HG02885 (cell line): ENCODE results near the gene MYO9B.
"Not testable (repeated sequence)": the region's sequence is repeated elsewhere in the genome, so short reads cannot be mapped to it uniquely, and the experiment has no call there.

Experiments
- ATAC-seq: cut with Tn5 transposase; IDR thresholded peaks from one replicate; pipeline ENCODE4 v1.9.1; 2021; ENCODE audit warnings: mild to moderate bottlenecking; ENCODE audit not compliant: unreplicated experiment, poor library complexity

The MYO9B gene

DNA sequence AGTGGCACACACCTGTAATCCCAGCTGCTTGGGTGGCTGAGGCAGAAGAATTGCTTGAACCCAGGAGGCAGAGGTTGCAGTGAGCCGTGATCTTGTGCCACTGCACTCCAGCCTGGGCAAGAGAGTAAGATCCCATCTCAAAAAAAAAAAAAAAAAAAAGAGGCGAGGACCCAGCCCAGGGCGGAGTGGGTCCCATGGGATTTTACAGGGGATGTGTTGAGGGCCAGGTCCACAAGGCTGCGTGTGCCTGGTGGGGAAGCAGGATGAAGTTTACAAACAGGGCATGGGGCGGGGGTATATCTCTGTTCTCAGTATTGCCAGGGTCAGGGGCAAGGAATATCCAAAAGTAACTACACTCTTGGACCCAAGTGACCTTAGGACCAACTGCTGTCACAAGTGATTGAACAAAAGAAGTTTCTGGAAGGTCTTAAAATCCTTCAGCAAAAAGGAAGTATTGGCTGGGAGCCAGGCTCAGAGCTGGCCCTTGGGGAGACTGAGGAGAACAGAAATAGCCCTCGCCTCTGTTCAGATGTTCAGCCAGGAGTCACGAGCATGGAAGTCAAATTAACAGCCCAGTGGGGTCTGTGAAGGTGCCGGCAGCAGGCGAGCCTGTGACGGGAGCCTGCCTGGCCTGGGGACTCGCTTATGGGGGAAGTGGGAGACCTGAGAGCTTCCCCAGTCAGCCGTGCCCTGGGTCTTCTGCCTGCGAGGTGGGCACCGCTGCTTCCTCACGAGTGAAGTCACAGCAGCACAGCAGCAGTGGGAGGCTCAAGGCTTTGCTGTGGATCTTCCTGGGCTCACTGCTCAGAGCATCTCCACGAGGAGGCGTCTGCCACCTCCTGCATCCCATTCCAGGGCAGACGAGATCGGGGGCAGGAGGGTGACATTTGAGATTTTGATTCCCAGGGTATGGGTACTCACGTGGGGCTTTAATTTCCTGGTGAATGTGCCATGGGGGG, 6.4 kb downstream of the MYO9B start:
- ATAC-seq = no peak

DNA sequence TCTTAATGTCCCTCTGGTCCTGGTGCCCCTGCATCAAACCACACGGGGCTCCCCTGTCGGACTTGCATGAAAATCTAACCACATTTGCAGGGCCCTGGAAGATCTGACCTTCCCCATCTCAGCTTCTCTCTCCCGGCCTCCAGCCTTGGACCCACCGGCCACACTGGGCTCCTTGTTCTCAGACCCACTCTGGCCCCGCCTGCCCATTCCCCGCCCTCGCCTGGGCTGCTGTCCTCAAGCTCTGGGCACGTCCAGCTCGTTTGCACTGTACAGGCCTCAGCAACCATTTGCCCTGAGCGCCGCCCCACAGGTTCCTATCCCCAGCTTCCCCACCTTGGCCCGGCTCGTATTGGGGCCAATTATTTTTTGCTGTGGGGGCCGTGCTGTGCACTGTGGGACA, 10.5 kb downstream of the MYO9B start:
- ATAC-seq = no peak

DNA sequence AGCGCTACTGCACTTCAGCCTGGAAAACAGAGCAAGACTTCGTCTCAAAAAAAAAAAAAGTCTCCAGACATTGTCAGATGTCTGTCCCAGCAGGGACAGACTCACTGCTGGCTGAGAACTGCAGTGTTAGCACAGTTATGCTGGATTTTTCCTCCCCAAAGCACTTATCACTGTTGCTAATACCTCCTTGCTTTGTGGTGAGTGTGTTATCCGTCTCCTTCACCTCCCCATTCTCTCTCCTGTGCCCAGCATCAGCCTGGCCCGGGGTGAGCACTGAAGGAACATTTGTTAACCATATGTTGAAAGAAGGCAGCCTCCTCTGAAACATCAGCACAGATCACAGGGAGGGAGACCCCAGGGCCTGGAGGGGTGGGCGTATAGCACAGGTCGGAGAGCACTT, 11.3 kb downstream of the MYO9B start:
- no peak for ATAC-seq

DNA sequence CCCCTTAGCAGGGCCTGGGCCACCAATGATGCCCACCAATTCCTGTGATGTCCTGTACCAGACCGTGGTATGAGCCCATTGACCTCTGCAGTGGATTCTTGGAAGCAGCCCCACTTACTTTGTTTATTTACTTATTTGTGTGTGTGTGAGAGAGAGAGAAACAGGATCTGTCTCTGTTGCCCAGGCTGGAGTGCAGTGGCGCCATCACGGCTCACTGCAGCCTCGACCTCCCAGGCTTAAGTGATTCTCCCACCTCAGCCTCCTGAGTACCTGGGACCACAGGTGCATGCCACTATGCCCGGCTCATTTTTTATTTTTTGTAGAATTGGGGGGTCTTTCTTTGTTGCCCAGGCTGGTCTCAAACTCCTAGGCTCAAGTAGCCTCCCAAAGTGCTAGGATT, 13.0 kb downstream of the MYO9B start:
- no peak for ATAC-seq

DNA sequence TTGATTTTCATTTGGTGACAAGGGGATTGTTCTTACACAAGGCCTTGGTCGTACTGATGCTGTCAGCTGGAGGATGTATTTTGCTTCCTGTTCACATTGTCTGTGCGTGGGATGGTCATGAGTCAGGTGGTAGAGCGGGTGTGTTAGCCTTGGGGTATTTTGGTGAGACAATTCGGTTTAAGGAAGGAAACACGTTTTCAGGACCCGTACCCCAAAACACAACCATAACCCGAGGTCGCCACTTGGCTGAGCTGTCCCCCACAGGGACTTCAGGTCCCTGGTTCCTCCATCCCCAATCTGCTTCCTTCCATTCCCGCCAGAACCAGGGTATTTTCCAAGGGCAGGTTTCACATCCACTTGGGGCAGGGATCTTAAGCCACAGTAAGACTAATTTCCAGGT, 15.0 kb downstream of the MYO9B start:
- ATAC-seq = no peak

- ATAC-seq = no peak
Measured at GRCh38 chr19:17091758-17092333, 16.3 kb downstream of the MYO9B start.

- ATAC-seq = no peak
Measured at GRCh38 chr19:17092696-17093095, 17.1 kb downstream of the MYO9B start.

- ATAC-seq = not testable (repeated sequence)
Measured at GRCh38 chr19:17094694-17095093, 19.1 kb downstream of the MYO9B start.

DNA sequence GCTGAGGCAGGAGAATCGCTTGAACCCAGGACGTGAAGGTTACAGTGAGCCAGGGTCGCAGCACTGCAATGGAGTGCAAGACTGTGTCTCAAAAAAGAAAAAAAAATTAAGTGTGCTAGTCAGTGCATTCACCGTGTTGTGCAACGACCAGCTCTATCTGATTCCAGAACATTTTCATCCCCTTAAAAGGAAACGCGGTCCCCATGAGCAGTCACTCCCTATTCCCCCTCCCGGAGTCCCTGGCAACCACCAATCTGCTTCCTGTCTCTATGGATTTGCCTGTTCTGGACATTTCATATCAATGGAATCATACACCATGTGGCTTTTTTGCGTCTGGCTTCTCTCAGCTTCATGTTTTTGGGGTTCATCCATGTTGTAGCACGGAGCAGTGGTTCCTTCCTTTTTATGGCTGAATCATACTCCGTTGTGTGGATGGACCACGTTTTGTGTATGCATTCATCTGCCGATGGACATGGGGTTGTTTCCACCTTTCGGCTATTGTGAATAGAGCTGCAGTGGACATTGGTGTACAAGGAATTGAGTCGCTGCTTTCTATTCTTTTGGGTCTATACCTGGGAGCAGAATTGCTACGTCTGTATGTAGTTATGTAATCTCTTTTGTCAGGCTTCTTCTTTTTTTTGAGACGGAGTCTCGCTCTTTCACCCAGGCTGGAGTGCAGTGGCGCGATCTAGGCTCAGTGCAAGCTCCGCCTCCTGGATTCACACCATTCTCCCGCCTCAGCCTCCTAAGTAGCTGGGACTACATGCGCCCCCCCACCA, 19.8 kb downstream of the MYO9B start:
- no peak for ATAC-seq

GRCh38 chr19:17097593-17098126, 22.1 kb downstream of the MYO9B start:
- no peak for ATAC-seq

- no peak for ATAC-seq
Measured at GRCh38 chr19:17098326-17098725, 22.7 kb downstream of the MYO9B start.

DNA sequence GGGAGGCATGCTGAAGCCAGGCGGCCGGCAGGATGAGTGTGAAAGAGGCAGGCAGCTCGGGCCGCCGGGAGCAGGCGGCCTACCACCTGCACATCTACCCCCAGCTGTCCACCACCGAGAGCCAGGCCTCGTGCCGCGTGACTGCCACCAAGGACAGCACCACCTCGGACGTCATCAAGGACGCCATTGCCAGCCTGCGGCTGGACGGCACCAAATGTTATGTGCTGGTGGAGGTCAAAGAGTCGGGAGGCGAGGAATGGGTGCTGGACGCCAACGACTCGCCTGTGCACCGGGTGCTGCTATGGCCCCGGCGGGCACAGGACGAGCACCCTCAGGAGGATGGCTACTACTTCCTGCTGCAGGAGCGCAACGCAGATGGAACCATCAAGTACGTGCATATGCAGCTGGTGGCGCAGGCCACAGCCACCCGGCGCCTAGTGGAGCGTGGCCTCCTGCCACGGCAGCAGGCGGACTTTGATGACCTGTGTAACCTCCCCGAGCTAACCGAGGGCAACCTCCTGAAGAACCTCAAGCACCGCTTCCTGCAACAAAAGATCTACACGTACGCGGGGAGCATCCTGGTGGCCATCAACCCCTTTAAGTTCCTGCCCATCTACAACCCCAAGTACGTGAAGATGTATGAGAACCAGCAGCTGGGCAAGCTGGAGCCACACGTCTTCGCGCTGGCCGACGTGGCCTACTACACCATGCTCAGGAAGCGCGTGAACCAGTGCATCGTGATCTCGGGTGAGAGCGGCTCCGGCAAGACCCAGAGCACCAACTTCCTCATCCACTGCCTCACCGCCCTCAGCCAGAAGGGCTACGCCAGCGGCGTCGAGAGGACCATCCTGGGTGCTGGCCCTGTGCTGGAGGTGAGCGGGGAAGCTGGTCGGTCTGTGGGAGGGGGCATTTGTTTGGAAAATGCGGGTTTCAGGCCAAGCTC, 26.4 kb downstream of the MYO9B start:
- ATAC-seq = no peak

GRCh38 chr19:17103177-17103576, 27.6 kb downstream of the MYO9B start:
- ATAC-seq = no peak

GRCh38 chr19:17104679-17105078, 29.1 kb downstream of the MYO9B start:
- ATAC-seq = no peak

DNA sequence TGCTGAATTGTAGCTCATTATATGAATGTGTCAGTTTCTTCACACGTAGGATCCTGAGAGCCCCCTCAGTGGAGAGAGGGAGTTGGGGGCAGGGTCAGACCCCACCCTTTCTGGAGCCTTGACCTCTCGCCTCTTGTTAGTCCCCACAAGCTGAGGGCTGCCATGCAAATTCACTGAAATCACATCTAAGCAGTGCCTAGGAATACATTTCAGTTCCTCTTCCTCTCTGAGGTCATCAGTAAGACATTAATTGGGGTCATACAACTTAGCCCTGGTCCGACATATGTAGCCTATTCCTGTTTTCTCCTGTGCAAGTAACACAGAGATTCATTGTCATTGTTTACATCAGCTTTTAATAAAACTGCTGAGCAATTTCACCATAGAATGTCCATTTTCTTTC, 30.0 kb downstream of the MYO9B start:
- no peak for ATAC-seq

DNA sequence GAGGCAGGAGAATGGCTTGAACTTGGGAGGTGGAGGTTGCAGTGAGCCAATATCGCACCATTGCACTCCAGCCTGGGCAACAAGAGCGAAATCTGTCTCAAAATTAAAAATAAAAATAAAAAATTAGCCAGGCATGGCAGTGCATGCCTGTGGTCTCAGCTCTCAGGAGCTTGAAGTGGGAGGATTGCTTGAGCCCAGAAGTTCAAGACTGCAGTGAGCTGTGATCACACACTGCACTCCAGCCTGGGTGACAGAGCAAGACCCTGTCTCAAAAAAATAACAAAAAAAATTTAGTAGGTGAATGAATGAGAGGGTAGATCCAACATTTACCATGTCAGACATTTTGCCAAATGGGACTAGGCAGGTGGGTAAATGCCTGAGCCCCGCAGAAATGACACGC, 31.4 kb downstream of the MYO9B start:
- ATAC-seq = not testable (repeated sequence)

DNA sequence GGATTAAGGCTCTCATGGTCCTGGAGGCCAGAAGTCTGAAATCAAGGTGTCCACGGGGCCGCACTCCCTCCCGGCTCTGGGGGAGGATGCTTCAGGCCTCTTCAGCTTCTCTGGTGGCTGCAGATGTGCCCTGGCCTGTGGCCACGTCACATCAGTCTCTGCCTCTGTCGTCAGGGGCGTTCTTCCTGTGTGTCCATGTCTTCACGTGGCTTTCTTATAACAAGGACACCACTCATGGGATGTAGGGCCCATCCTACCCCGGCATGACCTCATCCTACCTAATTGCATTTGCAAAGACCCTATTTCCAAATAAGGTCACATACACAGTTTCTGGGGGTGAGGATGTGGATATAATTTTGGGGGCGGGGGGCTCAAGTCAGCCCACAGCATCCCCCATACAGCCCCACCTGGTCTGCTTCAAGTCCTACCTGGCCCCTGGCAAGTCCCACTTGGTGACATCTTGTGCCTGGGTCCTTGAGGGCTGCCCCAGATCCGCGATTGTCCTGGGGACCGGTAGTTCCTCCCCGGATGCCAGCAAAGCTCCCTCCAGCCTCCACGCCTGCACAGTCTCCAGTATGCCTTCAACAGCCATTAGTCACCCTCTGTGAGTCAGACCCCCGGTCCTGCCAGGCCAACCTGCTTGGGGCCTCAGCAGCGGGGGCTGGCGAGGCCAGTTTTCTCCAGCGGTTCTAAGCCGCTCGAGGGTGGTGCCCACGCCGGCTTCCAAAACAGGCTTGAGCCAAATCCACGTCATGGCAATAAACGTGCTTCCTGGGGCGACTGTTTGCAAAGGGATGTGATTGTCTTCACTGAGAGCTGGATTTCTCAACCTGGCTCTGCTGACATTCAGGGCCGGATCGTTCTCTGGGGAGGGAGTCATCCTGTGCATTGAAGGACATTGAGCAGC, 32.2 kb downstream of the MYO9B start:
- ATAC-seq = no peak

- ATAC-seq = no peak
Measured at GRCh38 chr19:17108453-17108784, 32.8 kb downstream of the MYO9B start.

- no peak for ATAC-seq
Measured at GRCh38 chr19:17109300-17109699, 33.7 kb downstream of the MYO9B start.
